H9 (cell line): ENCODE data around the gene NRG2. TPM values are rescaled to one million over a fixed set of nuclear protein-coding genes. Genes with fewer than 3 reads are reported as not detected.

Source experiments
- DNase-seq: peaks from one replicate; pipeline ENCODE4 v3.0.0-alpha.2; 2017
- H2AFZ ChIP-seq: one replicate; pipeline ENCODE4 v1.6.1; 2013; ENCODE audit warnings: mild to moderate bottlenecking, low read length, control low read depth, moderate library complexity
- H2AK5ac ChIP-seq: 2 replicates; pipeline ENCODE4 v1.6.1; 2013; ENCODE audit warnings: low read length, control low read depth, mixed read lengths; ENCODE audit not compliant: insufficient read length
- H2BK120ac ChIP-seq: one replicate; pipeline ENCODE4 v1.6.1; 2013; ENCODE audit warnings: low read depth, mild to moderate bottlenecking, low read length, control low read depth, inconsistent platforms; ENCODE audit not compliant: poor library complexity, severe bottlenecking
- H2BK12ac ChIP-seq: 2 replicates; pipeline ENCODE4 v1.6.1; 2013; ENCODE audit warnings: low read length, control low read depth, mixed read lengths, low read depth; ENCODE audit not compliant: insufficient read length
- H2BK15ac ChIP-seq: 2 replicates; pipeline ENCODE4 v1.6.1; 2013; ENCODE audit warnings: low read depth, low read length, control low read depth
- H2BK20ac ChIP-seq: one replicate; pipeline ENCODE4 v1.6.1; 2013; ENCODE audit warnings: low read depth, mild to moderate bottlenecking, low read length, control low read depth, inconsistent platforms; ENCODE audit not compliant: poor library complexity, severe bottlenecking
- H2BK5ac ChIP-seq: 2 replicates; pipeline ENCODE4 v1.6.1; 2013; ENCODE audit warnings: low read length, control low read depth, mixed read lengths; ENCODE audit not compliant: insufficient read length
- H3K14ac ChIP-seq: 2 replicates; pipeline ENCODE4 v1.6.1; 2013; ENCODE audit warnings: low read length, control low read depth; ENCODE audit not compliant: insufficient read depth
- H3K18ac ChIP-seq: 2 replicates; pipeline ENCODE4 v1.6.1; 2013; ENCODE audit warnings: low read depth, mild to moderate bottlenecking, mixed read lengths, low read length, control low read depth; ENCODE audit not compliant: insufficient read length
- H3K23ac ChIP-seq: 2 replicates; pipeline ENCODE4 v1.6.1; 2013; ENCODE audit warnings: low read length, control low read depth, mixed read lengths, low read depth; ENCODE audit not compliant: insufficient read length
- H3K23me2 ChIP-seq: 2 replicates; pipeline ENCODE4 v1.6.1; 2013; ENCODE audit warnings: low read depth, mild to moderate bottlenecking, mixed read lengths, low read length, control low read depth; ENCODE audit not compliant: insufficient read length, poor library complexity, severe bottlenecking
- H3K27ac ChIP-seq: 2 replicates; pipeline ENCODE4 v1.5.1; 2013; ENCODE audit warnings: low read length, control low read depth, mixed read lengths, low read depth; ENCODE audit not compliant: insufficient read length
- H3K27me3 ChIP-seq: 2 replicates; pipeline ENCODE4 v1.6.1; 2013; ENCODE audit warnings: low read length, control low read depth, inconsistent platforms; ENCODE audit not compliant: insufficient read depth
- H3K4ac ChIP-seq: 2 replicates; pipeline ENCODE4 v1.6.1; 2013; ENCODE audit warnings: low read depth, mild to moderate bottlenecking, control low read depth, inconsistent platforms, low read length, moderate library complexity
- H3K4me1 ChIP-seq: 2 replicates; pipeline ENCODE4 v1.6.1; 2013; ENCODE audit warnings: low read length, control low read depth, inconsistent platforms; ENCODE audit not compliant: insufficient read depth
- H3K4me2 ChIP-seq: 2 replicates; pipeline ENCODE4 v1.6.1; 2013; ENCODE audit warnings: low read length, control low read depth, mixed read lengths; ENCODE audit not compliant: insufficient read length, insufficient read depth
- H3K56ac ChIP-seq: 2 replicates; pipeline ENCODE4 v1.6.1; 2013; ENCODE audit warnings: low read depth, mild to moderate bottlenecking, mixed read lengths, low read length, control low read depth; ENCODE audit not compliant: insufficient read length
- H3K79me1 ChIP-seq: 2 replicates; pipeline ENCODE4 v1.6.1; 2013; ENCODE audit warnings: low read depth, mild to moderate bottlenecking, moderate library complexity, low read length, control low read depth, inconsistent platforms; ENCODE audit not compliant: insufficient read depth, poor library complexity, severe bottlenecking
- H3K79me2 ChIP-seq: 2 replicates; pipeline ENCODE4 v1.6.1; 2013; ENCODE audit warnings: low read length, control low read depth, inconsistent platforms; ENCODE audit not compliant: insufficient read depth
- H3K9ac ChIP-seq: 2 replicates; pipeline ENCODE4 v1.6.1; 2013; ENCODE audit warnings: low read length, control low read depth, mixed read lengths; ENCODE audit not compliant: insufficient read length; ENCODE audit errors: extremely low read depth
- H3K9me3 ChIP-seq: one replicate; pipeline ENCODE4 v1.6.1; 2013; ENCODE audit warnings: low read depth, low read length, inconsistent platforms; ENCODE audit not compliant: control insufficient read depth
- H3T11ph ChIP-seq: one replicate; pipeline ENCODE4 v1.6.1; 2013; ENCODE audit warnings: mild to moderate bottlenecking, low read length, control low read depth, inconsistent platforms
- H4K20me1 ChIP-seq: one replicate; pipeline ENCODE4 v1.6.1; 2013; ENCODE audit not compliant: control insufficient read depth, insufficient read length, insufficient read depth
- H4K5ac ChIP-seq: 2 replicates; pipeline ENCODE4 v1.6.1; 2013; ENCODE audit warnings: low read depth, mild to moderate bottlenecking, mixed read lengths, low read length, control low read depth; ENCODE audit not compliant: insufficient read length
- H4K8ac ChIP-seq: replicated peaks from 2 replicates; pipeline ENCODE4 v1.6.1; 2013; ENCODE audit warnings: low read length, control low read depth, mixed read lengths, low read depth; ENCODE audit not compliant: insufficient read length
- H4K91ac ChIP-seq: 2 replicates; pipeline ENCODE4 v1.6.1; 2013; ENCODE audit warnings: low read depth, mild to moderate bottlenecking, moderate library complexity, mixed read lengths, low read length, control low read depth; ENCODE audit not compliant: insufficient read length
- H3K27ac Mint-ChIP-seq, 3 experiments: 2 replicates in 2 of 3; 3 replicates in 1 of 3; pipeline ENCODE4 v1.8.0; 2020 to 2021; ENCODE audit warnings: mixed read lengths in 3 of 3, mild to moderate bottlenecking in 1 of 3, moderate library complexity in 1 of 3
- H3K27me3 Mint-ChIP-seq: 2 replicates; pipeline ENCODE4 v1.8.0; 2021; ENCODE audit warnings: low read depth, mild to moderate bottlenecking, moderate library complexity, mixed read lengths
- H3K36me3 Mint-ChIP-seq, 3 experiments: 2 replicates in 2 of 3; 3 replicates in 1 of 3; pipeline ENCODE4 v1.8.0; 2020 to 2021; ENCODE audit warnings: low read depth in 3 of 3, mixed read lengths in 3 of 3; ENCODE audit not compliant: insufficient read depth in 1 of 3
- H3K4me1 Mint-ChIP-seq, 2 experiments: 2 replicates each; pipeline ENCODE4 v1.8.0; 2020; ENCODE audit warnings: mixed read lengths in 2 of 2
- H3K4me3 Mint-ChIP-seq, 2 experiments: 2 replicates in 1 of 2; 3 replicates in 1 of 2; pipeline ENCODE4 v1.8.0; 2020 to 2021; ENCODE audit warnings: mild to moderate bottlenecking in 2 of 2, mixed read lengths in 2 of 2, moderate library complexity in 1 of 2
- H3K9me3 Mint-ChIP-seq, 2 experiments: 2 replicates in 1 of 2; 3 replicates in 1 of 2; pipeline ENCODE4 v1.8.0; 2020; ENCODE audit warnings: mild to moderate bottlenecking in 2 of 2, mixed read lengths in 2 of 2, moderate library complexity in 1 of 2
- CTCF ChIP-seq: fragments of 200-600 bp; sonication (generic); conservative IDR thresholded peaks from 3 replicates; pipeline ENCODE4 v1.8.0; 2021; ENCODE audit warnings: antibody characterized with exemption, mild to moderate bottlenecking
- WGBS: extraction: QIAGEN DNeasy Blood & Tissue Kit; methylation state at CpG from one replicate; pipeline ENCODE4 v1.1.7; 2013; ENCODE audit warnings: missing lambda C conversion rate, low lambda C conversion rate, mixed read lengths; ENCODE audit not compliant: insufficient read length; ENCODE audit errors: extremely low coverage; 5-methylcytosine and 5-hydroxymethylcytosine counted together
- total RNA-seq: library from RNA; stranded (reverse); gene quantifications from 2 replicates; pipeline ENCODE4 v1.2.1, GENCODE V29; 2021

Gene NRG2
- total RNA-seq, 1 experiment from 2014 or later = not detected

DNA sequence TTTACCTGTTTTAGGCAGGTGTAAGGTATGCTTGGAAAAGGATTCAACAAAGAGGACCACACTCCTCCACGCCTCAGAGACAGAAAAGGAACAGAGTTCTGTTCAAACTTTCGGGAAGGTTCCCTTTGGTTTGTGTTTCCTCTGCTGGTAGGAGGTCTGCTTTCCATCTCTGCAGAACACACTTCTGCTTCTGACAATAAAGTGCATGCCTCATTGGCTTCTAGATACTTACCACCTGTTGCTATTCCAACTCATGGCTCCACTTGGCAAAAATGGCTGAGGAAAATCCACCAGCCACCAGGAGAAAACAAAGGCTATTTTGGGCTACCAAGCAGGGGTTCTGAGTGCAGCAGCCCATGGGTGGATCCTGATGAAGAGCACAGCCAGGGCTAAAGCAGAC lies 112.7 kb downstream of the NRG2 start:
- Histone ChIP-seq H2BK20ac (no peak overlapping the region), H2BK5ac (no peak overlapping the region), H4K20me1 (no peaks in the 10 kb centered on the region), H3K23ac (no peak overlapping the region), H2BK120ac (no peak overlapping the region), H3K18ac (no peak overlapping the region), H3K4me1 (no peaks in the 10 kb centered on the region), H3K9ac (no peak overlapping the region), H3K27me3 (no peaks in the 10 kb centered on the region; the same call in 1 of the 2 replicates), H3K4ac (no peak overlapping the region), H3K27ac (no peak overlapping the region), H4K8ac (no peak overlapping the region), H2BK15ac (no peak overlapping the region), H4K91ac (no peak overlapping the region), H2AK5ac (no peak overlapping the region), H3K23me2 (no peaks in the 10 kb centered on the region), H3K79me1 (no peaks in the 10 kb centered on the region), H3T11ph (no peak overlapping the region), H3K56ac (no peak overlapping the region), H4K5ac (no peak overlapping the region), H2AFZ (no peak overlapping the region), H3K14ac (no peak overlapping the region), H3K79me2 (no peaks in the 10 kb centered on the region), H3K4me2 (no peak overlapping the region), H3K9me3 (no peaks in the 10 kb centered on the region), H2BK12ac (no peak overlapping the region)
- no peak for TF ChIP-seq CTCF
- H3K9me3 Mint-ChIP-seq = no peaks in the 10 kb centered on the region
- DNase-seq = no peak
- H3K4me1 Mint-ChIP-seq = peaks cover 0 to 2% of the 10 kb centered on the region in 2 experiments; a peak in 1 of 4 replicates
- H3K36me3 Mint-ChIP-seq = no peaks in the 10 kb centered on the region
- WGBS = no CpG with 5 or more reads among the region's 2 CpGs
- H3K27ac Mint-ChIP-seq = no peak overlapping the region
- H3K4me3 Mint-ChIP-seq = no peak overlapping the region
- peaks cover 46% of the 10 kb centered on the region for H3K27me3 Mint-ChIP-seq
